VCaP (cell line): Measurements from ENCODE around the gene BCHE.

Source experiments
- H3K27ac ChIP-seq: fragments of 450-650 bp; 2 replicates; pipeline ENCODE4 v1.5.1; 2017
- TF ChIP-seq, protein P1 (sequence below): fragments of 450-650 bp; conservative IDR thresholded peaks from 2 replicates; pipeline ENCODE4 v1.5.1; 2017; ENCODE audit warnings: mild to moderate bottlenecking, moderate library complexity

The BCHE gene

DNA sequence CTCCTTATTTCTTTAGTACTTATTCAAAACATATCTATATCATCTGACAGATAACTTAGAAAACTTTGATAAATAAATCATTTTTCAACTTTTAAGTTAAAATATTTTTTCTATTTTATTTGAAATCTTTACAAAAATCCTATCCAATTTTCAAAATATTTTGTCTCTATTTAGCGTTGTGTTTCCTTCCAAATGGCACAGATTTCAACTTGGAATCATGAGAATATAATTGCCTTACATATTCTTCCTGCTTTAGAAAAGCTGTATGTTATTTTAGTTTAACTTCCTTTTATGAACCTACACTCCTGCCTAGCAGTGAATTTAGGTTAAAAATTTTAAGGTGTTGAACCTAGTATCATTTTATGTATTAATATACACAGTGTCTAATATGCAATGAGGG lies 38.2 kb downstream of the BCHE start:
- TF ChIP-seq, protein P1, sequence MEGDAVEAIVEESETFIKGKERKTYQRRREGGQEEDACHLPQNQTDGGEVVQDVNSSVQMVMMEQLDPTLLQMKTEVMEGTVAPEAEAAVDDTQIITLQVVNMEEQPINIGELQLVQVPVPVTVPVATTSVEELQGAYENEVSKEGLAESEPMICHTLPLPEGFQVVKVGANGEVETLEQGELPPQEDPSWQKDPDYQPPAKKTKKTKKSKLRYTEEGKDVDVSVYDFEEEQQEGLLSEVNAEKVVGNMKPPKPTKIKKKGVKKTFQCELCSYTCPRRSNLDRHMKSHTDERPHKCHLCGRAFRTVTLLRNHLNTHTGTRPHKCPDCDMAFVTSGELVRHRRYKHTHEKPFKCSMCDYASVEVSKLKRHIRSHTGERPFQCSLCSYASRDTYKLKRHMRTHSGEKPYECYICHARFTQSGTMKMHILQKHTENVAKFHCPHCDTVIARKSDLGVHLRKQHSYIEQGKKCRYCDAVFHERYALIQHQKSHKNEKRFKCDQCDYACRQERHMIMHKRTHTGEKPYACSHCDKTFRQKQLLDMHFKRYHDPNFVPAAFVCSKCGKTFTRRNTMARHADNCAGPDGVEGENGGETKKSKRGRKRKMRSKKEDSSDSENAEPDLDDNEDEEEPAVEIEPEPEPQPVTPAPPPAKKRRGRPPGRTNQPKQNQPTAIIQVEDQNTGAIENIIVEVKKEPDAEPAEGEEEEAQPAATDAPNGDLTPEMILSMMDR: no peak
- no peak overlapping the region for H3K27ac ChIP-seq

DNA sequence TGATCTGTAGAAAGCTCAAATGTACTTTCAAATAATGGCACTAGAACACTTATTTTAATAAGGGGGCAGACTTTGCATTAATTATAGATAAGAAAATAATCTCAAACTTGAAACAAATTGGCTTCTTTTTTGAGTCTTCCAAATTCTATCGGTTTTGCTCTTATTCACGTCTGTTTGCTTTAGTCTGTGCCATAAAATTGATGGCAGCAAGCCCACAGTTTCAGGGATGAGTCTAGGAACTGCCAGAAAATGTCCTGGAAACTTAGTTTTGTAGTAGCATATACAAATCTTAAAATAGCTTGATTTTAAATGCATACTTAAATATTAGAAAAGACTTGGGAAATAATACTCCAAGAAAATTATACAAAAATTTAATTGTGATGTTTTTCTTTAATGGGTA lies 39.7 kb downstream of the BCHE start:
- TF ChIP-seq, protein P1: no peak
- no peak overlapping the region for H3K27ac ChIP-seq

DNA sequence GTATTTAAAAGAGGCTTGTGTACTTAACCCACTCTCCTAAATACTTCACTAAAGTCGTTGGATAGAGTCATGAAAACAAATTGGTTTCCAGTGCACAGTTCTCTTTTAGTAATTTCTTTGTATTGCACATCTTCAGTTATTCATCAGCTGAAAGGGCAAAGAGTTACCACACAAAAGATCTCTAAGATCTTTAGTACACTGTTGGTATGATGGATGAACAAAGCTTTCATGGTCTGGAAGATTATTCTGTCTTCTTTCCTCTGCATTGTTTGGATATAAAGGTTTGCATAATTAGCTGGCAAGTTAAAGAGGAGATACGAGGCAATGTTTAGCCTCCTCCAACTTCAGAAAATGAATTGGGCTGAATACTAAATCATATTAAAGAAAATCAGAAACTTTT lies 40.5 kb downstream of the BCHE start:
- H3K27ac ChIP-seq: no peak overlapping the region
- TF ChIP-seq, protein P1: no peak

DNA sequence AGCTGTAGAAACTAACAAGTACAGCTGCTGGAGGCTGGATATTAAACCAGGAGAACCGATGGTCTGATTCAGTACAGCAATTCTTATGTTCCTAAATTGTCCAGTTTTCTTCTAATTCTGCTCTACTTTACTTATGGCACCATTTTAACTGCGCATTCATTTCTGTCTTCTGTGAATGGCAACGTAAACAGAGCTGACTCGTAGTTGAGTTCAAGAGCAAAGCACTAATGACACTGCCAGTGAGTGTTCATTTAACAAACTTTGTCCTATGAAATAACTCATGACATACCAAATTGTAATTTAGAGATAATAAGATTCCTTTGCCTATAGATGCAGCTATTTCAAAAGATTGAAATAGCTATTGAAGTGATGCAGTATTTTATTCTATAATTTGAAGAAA lies 48.7 kb downstream of the BCHE start:
- H3K27ac ChIP-seq: no peak overlapping the region
- TF ChIP-seq, protein P1: no peak

DNA sequence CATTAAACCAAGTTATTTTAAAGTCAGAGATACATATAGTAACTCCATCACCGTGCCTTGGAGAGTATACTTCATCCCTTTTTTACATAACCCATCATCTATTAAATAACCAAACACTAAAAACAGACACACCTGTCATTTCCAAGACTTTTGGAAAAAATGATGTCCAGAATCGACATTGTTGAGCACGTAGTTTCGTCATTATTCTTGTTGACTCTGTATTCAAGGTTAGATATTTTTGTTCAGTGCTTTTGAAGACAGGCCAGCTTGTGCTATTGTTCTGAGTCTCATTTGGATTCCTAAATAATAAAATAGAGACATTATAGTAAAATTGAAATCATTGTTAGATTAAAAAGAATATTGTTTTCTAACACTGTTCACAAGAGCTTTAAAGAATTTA lies 51.2 kb downstream of the BCHE start:
- TF ChIP-seq, protein P1: no peak
- no peak overlapping the region for H3K27ac ChIP-seq

DNA sequence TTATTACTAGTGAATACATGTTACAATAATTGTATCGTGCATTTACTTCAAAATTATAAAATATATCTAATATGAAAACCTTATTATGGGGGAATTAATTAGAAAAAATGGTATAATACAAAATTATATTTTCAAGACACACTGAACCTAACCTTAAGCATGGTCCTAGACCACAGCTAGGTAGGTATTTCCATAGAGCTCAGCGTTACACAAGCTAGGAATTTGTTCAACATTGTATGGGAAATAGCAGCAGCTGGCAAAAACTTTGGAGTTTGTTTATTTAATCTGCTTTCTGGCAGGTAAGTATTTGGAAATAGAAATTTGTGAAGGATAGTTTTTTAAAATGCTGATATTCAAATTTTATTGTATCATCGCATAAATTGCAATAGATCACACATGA lies 52.9 kb downstream of the BCHE start:
- TF ChIP-seq, protein P1: no peak

DNA sequence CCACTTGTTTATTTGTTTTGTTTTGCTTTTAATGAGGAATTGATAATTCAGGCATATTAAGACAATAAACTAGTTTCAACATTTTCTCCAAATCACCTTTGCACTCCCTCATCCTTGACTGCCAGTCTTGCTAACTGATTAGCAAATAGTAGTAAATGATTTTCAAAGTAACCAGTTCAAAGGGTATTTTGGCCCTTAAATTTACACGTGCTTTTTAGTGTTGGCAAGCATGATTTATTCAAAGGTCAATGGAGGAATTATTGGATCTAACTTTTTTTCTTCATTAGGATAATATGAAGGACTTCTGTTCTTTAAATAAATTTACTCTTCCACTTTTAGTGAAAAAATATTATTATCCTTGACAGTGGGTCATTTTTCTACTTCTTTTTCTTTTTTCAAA lies 53.8 kb downstream of the BCHE start:
- TF ChIP-seq, protein P1: no peak
- no peak overlapping the region for H3K27ac ChIP-seq

More for the DNA sequence above, 52.9 kb downstream of the BCHE start:
- H3K27ac ChIP-seq: no peak overlapping the region

DNA sequence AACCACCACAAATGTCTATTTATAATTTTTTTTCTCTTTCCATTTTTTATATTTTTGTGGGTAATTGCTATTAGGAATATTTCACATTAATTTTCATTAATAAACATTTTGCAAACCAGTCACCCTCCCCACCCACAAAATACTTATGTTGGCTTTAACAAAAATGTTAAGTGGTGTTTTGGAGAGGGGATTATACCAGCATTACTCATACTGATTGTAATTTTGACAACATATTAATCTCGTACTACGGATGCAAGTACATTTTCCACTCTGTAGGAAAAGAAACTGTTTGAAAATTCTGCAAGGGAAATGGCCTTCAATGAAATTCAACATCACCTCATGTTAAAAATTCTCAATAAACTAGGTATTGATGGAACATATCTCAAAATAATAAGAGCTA lies 58.3 kb downstream of the BCHE start:
- no peak overlapping the region for H3K27ac ChIP-seq
- TF ChIP-seq, protein P1: no peak
